ENCODE results near the gene RNF146. TPM values are rescaled to one million over a fixed set of nuclear protein-coding genes. Genes with fewer than 3 reads are reported as not detected.

Gene RNF146, protein sequence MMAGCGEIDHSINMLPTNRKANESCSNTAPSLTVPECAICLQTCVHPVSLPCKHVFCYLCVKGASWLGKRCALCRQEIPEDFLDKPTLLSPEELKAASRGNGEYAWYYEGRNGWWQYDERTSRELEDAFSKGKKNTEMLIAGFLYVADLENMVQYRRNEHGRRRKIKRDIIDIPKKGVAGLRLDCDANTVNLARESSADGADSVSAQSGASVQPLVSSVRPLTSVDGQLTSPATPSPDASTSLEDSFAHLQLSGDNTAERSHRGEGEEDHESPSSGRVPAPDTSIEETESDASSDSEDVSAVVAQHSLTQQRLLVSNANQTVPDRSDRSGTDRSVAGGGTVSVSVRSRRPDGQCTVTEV
- 10 to 100 TPM; 38.9 to 89.4 TPM for total RNA-seq
- polyA plus RNA-seq = 10 to 100 TPM; 30.4 to 30.9 TPM
- long read RNA-seq, donor 1, transcript RNF146-213 (3 exons, 2,070 nt) = minor isoform, 6 of 23 reads
- long read RNA-seq, donor 1, transcript RNF146-203 (3 exons, 2,369 nt) = major isoform, 7 of 23 reads
- long read RNA-seq, donor 1, partial matches to known transcripts = 0 of 23 reads
- long read RNA-seq, donor 1, other reads (novel, unspliced or antisense) = 0 of 23 reads
- long read RNA-seq, donor 2, partial matches to known transcripts = 0 of 9 reads
- long read RNA-seq, donor 2, other reads (novel, unspliced or antisense) = 0 of 9 reads
- long read RNA-seq, donor 3, transcript RNF146-203 (3 exons, 2,369 nt) = major isoform, 5 of 14 reads
- long read RNA-seq, donor 3, partial matches to known transcripts = 0 of 14 reads
- long read RNA-seq, donor 3, other reads (novel, unspliced or antisense) = 0 of 14 reads
- long read RNA-seq, donor 4, partial matches to known transcripts = 0 of 7 reads
- long read RNA-seq, donor 4, other reads (novel, unspliced or antisense) = 0 of 7 reads
- long read RNA-seq, donor 5, transcript RNF146-203 (3 exons, 2,369 nt) = minor isoform, 7 of 38 reads
- long read RNA-seq, donor 5, transcript RNF146-213 (3 exons, 2,070 nt) = major isoform, 16 of 38 reads
- long read RNA-seq, donor 5, partial matches to known transcripts = 5 of 38 reads
- long read RNA-seq, donor 5, other reads (novel, unspliced or antisense) = 0 of 38 reads

GRCh38 chr6:127266178-127266891 is at the start of gene RNF146:
Gene RNF146, plus strand, starts transcription at chr6:127266864. Its CDS starts 13,475 bp downstream, at chr6:127280339.
- DNase-seq = peak; percentile 87 to 95 (median 94)
- Histone ChIP-seq H3K4me3 (peak within 1 kb of the TSS; percentile 87), H3K9me3 (ENCODE audit: control insufficient read depth in 4 of 4, insufficient read depth in 3 of 4, low read length in 3 of 4) (no peaks in the 10 kb centered on the region), H3K36me3 (ENCODE audit: control insufficient read depth in 4 of 4, insufficient read depth in 4 of 4, low read length in 4 of 4) (peaks cover 0 to 5% (median 0%) of the 10 kb centered on the region in 4 donors), H3K27ac (ENCODE audit: low read depth in 1 of 2, low read length in 1 of 2) (peak within 1 kb of the TSS; percentile 98 to 99), H3K9ac (ENCODE audit: insufficient read depth in 1 of 2, low read length in 2 of 2) (peak within 1 kb of the TSS; percentile 97 to 99), H3K27me3 (ENCODE audit: control insufficient read depth in 3 of 3, insufficient read depth in 3 of 3, low read length in 2 of 3) (no peaks in the 10 kb centered on the region), H3K4me1 (ENCODE audit: control insufficient read depth in 5 of 5, insufficient read depth in 5 of 5, low read length in 5 of 5) (peaks cover 0 to 61% (median 4%) of the 10 kb centered on the region in 5 donors)
- TF ChIP-seq, protein P1, sequence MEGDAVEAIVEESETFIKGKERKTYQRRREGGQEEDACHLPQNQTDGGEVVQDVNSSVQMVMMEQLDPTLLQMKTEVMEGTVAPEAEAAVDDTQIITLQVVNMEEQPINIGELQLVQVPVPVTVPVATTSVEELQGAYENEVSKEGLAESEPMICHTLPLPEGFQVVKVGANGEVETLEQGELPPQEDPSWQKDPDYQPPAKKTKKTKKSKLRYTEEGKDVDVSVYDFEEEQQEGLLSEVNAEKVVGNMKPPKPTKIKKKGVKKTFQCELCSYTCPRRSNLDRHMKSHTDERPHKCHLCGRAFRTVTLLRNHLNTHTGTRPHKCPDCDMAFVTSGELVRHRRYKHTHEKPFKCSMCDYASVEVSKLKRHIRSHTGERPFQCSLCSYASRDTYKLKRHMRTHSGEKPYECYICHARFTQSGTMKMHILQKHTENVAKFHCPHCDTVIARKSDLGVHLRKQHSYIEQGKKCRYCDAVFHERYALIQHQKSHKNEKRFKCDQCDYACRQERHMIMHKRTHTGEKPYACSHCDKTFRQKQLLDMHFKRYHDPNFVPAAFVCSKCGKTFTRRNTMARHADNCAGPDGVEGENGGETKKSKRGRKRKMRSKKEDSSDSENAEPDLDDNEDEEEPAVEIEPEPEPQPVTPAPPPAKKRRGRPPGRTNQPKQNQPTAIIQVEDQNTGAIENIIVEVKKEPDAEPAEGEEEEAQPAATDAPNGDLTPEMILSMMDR (IDR thresholded peaks at IDR 0.05; ENCODE audit: control extremely low read depth, extremely low read depth) = peak; percentile 40
- peak; percentile 93 for ATAC-seq (ENCODE audit: insufficient read depth, low FRiP score)
- 0 to 1% methylated on average over 40 of the region's 40 CpGs for WGBS, 2 donors

GRCh38 chr6:127219869-127220268 is 46.8 kb upstream of the RNF146 start:
- H3K36me3 ChIP-seq (ENCODE audit: control insufficient read depth in 4 of 4, insufficient read depth in 4 of 4, low read length in 4 of 4) = no peaks in the 10 kb centered on the region
- ATAC-seq (ENCODE audit: insufficient read depth, low FRiP score) (no peak), DNase-seq (no peak)
- H3K4me1 ChIP-seq (ENCODE audit: control insufficient read depth in 5 of 5, insufficient read depth in 5 of 5, low read length in 5 of 5) = no peaks in the 10 kb centered on the region
- no peak overlapping the region for H3K9ac ChIP-seq (ENCODE audit: insufficient read depth in 1 of 2, low read length in 2 of 2)
- 92 to 96% methylated on average over 1 of the region's 1 CpG for WGBS, 2 donors
- H3K9me3 ChIP-seq (ENCODE audit: control insufficient read depth in 4 of 4, insufficient read depth in 3 of 4, low read length in 3 of 4) = no peaks in the 10 kb centered on the region
- H3K4me3 ChIP-seq = no peak overlapping the region
- TF ChIP-seq, protein P1 (IDR thresholded peaks at IDR 0.05; ENCODE audit: control extremely low read depth, extremely low read depth) = no peak
- no peak overlapping the region for H3K27ac ChIP-seq (ENCODE audit: low read depth in 1 of 2, low read length in 1 of 2)
- no peaks in the 10 kb centered on the region for H3K27me3 ChIP-seq (ENCODE audit: control insufficient read depth in 3 of 3, insufficient read depth in 3 of 3, low read length in 2 of 3)

DNA sequence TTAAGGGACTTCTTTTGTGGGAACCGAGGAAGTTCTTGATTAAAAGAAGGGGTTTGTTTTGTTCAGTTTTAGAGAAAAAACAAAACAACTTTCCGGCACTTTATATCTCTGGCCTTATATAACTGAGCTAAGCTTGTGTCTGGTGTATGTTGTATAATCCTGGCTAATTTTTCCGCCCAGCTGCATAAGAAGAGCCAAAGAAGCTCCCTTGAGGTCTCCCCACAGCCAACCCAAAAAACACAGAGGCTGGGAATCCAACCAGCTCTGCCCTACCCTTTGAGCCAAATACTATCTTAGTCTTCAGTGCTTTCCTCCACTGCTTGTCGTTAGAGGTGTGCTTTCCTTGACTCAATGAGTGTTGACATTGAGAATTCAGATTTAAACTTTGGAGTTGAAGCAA is 45.5 kb upstream of the RNF146 start:
- TF ChIP-seq, protein P1 (IDR thresholded peaks at IDR 0.05; ENCODE audit: control extremely low read depth, extremely low read depth) = no peak
- Histone ChIP-seq H3K9ac (ENCODE audit: insufficient read depth in 1 of 2, low read length in 2 of 2) (no peak overlapping the region), H3K4me3 (no peak overlapping the region), H3K9me3 (ENCODE audit: control insufficient read depth in 4 of 4, insufficient read depth in 3 of 4, low read length in 3 of 4) (no peaks in the 10 kb centered on the region), H3K4me1 (ENCODE audit: control insufficient read depth in 5 of 5, insufficient read depth in 5 of 5, low read length in 5 of 5) (no peaks in the 10 kb centered on the region), H3K27ac (ENCODE audit: low read depth in 1 of 2, low read length in 1 of 2) (no peak overlapping the region), H3K36me3 (ENCODE audit: control insufficient read depth in 4 of 4, insufficient read depth in 4 of 4, low read length in 4 of 4) (no peaks in the 10 kb centered on the region), H3K27me3 (ENCODE audit: control insufficient read depth in 3 of 3, insufficient read depth in 3 of 3, low read length in 2 of 3) (no peaks in the 10 kb centered on the region)
- ATAC-seq (ENCODE audit: insufficient read depth, low FRiP score) (no peak), DNase-seq (no peak)
- 87 to 90% methylated on average over 4 of the region's 4 CpGs for WGBS, 2 donors

Data from lung (tissue), 16 donors.